Measurements from ENCODE around the gene LGALSL.
A peak's percentile ranks its signal among the peaks of the same experiment; 100 is the strongest.

LGALSL gene

DNA sequence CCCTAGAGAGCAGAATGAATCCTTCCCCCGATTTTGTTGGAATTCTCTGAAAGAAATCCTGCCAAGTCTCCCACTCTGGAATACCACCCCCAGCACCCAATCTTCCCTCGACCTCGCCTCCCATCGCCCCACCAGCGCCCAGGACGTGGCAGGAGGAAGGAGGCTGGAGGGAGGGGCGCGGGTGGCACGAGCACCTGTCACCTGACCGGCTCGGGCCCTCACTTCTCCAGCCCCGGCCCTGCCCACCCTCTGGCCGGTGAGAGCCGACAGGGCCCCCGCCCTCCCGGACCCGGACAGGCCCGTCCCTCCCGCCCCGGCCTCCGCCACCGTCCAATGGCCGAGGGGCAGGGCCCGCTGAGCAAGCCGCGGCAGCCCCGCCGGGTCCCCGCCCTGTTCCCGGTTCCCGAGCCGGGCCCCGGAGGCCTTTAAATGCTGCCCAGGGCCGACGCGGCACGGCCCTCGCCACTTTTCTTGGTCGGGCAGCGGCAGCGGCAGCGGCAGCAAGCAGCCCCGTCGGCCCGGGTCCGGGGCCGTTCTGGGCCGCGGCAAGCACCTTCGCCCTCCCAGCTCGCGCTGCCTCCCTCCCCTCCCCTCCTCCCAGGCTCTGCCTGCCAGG is at the start of gene LGALSL:
Gene LGALSL, plus strand, starts transcription at position 393 of the 616 bp plus-strand sequence. CDS start 384 bp downstream, outside the sequence.
- DNase-seq (ENCODE audit: low spot score) = peak; percentile 96

DNA sequence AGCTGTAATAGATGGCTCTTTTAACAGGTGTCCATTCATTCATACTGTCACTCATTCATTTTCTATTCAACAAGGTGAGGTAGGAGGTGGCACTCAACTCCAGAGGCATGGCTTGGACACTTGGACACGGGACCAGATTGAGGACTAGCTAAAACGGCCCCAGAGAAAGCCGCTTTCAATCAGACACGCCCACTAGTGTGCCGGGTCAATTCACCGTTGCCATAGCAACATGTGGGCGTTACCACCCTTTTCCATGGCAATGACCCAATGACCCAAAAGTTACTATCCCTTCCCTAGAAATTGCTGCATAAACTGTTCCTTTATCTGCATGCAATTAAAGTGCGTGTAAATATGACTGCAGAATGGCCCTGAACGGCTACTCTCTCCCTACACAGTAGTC is 49.2 kb upstream of the LGALSL start:
- peak; percentile 61 for DNase-seq (ENCODE audit: low spot score)

DNA sequence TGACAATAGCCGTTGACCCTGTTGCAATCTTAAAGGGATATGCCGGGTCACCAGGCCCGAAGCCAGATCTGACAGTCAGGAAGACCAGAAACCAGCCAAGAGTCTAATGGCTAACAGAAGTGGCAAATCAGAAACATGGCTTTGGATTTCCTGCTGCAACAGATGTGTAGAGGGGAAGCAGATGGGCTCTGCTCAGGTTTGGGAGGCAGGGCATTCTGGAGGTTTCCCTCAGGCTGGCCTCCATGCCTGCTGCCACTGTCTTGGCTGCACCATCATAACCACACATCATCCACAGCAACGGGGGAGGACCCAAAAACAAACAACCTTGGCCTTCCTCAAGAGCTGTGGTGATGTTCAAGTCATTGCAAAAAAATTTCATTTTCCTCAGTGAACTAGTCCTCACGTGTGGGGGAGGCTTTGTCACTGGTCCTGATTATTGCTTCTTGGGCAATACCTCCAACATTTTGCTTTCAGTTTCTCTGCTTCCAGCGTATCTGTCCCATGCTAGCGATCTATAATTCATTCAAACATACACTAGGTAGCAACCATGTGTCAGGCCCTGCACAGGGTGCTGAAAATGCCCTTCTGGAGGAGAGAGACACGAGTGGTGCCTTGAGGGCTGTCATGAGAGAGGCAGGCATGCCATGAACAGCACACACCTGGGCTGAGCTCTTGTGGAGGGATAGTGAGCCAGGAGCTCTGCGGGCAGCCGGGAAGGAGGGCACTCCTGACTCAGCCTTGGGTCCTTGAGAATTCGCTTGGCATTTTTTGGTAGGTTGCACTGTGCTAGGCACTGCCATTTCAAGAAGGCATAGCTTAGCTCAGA is 48.2 kb upstream of the LGALSL start:
- DNase-seq (ENCODE audit: low spot score) = no peak

DNA sequence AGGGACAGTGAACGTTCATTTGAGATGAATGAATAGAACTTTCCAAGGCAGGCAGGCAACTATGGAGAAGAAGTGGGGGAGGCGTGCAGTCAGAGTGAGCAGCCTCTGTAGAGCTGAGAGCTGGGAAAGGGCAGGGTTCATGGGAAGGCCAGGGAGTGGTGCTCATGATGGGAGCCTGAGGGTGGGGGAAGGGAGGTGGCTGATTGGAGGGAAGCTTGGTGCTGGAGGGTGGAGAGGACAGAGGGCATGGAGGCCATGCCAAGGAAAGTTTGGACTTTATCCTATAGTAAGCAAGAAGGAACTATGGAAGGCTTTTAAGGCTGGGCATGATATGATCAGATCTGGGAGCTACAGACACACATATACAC is 47.6 kb upstream of the LGALSL start:
- DNase-seq (ENCODE audit: low spot score) = no peak

DNA sequence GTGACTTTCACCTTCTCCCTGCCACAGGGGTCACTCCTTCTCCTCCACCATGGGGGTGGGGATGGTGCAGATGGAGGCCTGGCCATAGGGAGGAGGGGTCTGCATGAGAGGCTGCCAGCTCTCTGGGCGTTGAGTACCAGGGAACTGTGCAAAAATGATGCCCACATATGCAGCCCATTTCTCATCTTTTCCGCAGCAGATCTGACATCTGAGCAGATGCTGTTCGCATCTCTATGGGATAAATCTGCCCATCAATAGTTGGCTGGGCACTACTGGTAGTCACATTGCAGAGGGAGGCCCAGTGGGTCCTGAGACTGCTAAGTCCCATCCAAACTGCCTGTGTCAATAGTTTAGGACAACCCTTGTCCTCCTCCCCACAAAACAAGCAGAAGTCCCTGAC is 45.9 kb upstream of the LGALSL start:
- DNase-seq (ENCODE audit: low spot score) = no peak

DNA sequence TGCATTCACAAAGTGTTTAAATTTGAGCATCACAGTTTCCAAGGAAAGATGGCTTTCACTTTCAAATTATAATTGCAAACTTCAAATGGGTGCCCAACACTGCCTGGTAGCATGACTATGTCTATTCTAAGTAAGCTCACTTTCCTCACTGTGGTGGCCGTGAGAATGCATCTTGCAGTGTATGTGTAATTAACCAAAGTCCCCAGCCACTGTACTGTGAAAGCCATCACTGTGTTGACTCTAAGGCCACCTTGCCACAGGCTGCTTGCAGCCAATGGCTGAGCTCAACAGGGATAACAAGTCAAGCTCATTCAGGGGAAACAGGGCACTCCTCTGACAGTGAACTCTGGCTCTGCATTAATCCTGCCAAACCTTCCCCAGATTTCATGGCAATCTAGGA is 43.3 kb upstream of the LGALSL start:
- no peak for DNase-seq (ENCODE audit: low spot score)

DNA sequence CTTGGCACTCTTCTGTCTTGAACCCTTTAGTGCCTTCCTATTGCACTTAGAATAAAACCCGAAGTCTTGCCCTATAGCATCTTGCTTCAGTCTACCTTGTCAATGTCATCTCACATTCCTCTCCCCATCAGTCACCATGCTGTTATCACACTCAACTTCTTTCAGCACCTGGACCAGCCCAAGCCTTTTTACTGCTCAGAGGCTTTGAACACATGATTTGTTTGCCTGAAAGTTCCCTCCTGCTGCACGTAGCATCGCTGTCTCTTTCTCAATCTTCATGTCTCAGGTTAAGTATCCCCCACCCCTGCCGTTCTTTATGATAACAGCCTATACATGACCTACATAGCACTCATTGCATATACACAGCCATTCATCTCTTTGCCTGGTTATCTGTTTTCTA is 41.3 kb upstream of the LGALSL start:
- no peak for DNase-seq (ENCODE audit: low spot score)

DNA sequence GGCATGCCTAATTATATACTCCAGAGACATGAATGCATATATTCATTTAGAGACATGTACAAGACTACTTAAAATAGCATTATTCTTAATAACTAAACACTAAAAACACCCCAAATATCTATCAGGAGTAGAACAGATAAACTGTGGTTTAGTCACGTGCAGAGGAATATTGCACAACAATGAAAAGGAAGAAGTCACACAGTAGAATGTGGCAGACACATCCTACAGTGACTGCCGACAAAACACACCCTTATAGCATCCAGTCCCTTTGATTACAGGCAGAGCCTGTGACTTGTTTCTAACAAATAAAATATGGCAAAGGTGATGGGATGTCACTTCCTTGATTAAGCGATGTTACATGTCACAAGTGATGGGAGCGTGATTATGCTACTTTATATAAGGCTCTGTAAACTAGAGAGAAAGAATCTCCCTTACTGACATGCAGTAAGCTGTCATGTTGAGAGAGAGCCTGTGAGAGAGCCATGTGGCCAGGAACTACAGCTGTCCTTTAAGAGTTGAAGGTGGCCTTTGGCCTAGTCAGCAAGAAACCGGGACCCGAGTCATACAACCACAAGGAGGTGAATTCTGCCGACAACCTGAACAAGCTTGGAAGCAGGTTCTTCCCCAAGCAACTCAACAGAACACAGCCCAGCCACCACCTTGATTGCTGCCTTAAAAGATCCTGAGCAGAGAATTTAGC is 39.1 kb upstream of the LGALSL start:
- DNase-seq (ENCODE audit: low spot score) = no peak

DNA sequence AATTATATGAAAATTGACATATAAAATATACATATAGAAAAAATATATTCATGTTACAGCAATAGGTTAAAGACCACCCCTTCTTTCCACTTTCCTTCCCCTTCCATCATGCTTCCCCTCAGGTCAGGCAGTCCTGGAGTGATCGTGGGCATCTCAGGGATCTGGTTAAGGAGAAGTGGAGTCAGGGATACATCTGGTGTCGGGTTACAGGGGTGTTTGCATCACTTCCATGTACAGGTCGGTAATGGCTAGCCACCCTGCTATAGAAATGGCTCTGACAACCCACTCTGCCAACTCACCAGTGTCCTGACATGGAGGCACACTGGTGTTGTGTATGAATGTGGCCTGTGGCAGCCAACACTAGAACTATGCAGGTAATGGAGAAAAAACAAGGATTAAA is 36.3 kb upstream of the LGALSL start:
- no peak for DNase-seq (ENCODE audit: low spot score)

DNA sequence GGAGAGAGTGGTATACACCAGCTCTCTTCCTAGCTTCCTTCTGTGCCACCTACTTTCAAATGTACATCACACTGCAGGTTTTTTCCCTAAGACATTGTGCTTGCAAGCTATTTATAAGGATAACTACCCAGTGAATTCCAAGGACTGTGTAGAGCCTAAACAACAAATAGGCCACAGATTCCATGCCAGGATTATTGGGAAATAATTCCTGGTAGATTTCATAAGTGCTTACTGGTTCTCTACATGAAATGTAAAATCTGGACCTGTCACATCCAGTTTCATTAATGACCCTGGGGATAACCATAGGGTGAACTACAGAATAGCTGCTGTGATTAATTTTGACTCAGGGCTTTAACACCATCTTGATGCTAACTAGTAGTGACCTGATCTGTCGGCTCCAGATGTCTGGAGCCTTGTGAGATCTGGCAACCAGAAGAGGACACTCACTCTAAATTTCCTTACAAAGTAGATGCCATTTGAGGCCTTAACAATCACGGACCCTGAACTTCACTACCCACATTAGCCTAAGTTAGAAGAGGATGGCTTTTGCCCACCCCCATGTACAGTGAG is 34.3 kb upstream of the LGALSL start:
- no peak for DNase-seq (ENCODE audit: low spot score)

DNA sequence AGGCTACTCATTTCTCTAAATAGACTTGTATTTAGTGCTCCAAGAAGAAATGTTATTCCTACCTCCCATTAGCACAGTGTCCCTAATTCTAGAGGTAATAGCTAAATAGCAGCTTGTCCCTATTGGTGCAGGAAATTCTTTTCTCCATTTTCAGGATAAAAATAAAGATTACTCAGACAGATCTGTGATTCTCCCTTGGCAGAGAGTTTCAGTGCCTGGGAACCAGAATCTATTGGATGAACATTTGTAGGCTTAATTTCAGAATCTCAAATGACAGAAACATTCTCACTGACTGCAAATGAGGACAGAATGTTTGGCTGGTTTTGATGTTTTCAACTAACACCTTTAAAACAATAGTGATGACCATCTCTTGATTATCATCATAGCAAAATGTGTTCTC is 33.3 kb upstream of the LGALSL start:
- no peak for DNase-seq (ENCODE audit: low spot score)

DNA sequence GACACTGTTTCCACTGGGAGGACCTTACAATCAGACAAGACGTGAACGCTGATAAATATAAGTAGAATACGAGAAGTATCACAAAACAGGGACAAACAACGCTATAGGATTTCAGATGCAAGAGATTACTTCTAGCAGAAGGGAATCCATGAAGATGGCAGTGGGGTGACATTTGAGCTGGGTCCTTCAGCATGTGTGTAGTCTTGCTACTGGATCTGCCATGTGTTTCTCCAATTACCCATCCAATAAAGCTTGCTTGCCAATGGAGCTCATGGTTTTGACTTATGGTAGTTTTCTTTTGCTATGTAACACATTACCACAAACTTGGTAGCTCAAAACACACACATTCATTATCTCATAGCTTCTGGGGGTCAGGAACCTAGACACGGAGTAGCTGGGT is 32.8 kb upstream of the LGALSL start:
- DNase-seq (ENCODE audit: low spot score) = no peak

DNA sequence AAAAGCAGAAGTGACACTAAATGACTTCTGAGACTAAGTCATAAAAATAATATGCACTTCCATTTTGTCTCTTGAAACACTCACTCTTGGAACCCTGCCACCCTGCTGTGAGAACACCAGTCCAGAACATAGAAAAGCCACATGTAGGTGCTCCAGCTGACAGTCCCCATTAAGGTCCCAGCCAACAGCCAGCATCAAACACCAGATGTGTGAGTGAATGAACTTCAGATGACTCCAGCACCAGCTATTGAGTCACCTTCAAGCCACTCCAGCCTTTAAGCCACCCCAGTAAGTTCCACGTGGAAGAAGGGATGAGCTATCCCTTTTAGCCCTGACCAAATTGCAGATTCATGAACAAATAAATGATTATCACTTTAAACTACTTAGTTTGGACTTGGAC is 31.5 kb upstream of the LGALSL start:
- DNase-seq (ENCODE audit: low spot score) = no peak

DNA sequence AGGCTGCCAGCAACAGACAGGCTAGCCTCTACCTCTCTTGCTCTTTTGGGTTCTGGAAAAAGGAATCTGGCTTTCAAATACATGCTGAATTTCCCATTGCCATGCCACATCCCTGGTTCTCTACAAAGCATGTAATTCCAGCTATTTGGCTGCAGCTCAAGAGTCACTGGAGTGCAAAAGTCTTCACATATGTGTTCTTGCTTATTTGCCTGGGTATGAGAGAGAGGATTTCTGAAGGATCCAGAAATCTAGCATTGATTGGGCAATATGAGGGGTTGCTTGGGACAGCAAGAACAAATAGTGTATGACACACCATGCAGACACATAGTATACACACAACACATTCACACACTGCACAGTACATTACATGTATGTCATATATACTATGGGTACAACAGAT is 30.7 kb upstream of the LGALSL start:
- DNase-seq (ENCODE audit: low spot score) = no peak

DNA sequence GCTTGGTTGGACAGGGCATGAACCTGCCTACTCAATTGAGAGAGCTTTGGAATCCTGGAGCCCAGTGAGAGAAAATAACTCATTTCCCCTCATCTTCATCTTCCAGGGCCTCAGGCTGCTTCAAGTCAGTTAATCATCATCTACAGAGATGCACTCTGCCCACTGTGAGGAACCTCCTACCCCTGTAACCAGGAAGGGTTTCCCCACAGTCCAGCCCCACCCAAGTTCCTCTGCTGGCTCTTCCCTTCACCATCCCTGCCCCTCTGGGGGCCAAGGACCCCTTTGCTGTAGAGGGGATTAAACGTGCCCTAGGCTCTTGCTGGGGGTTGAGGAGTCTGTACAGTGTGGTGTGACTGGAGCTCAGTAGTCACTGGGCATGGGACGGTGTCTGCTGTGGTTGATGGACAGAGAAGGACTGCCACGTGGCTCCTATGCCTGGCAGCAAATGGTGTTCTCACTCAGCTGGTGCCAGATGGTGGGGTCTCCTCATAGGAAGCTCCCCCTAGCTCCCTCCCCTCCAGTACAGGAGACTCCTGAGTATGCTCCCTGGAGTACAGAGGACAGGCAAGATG is 29.5 kb upstream of the LGALSL start:
- DNase-seq (ENCODE audit: low spot score) = no peak

DNA sequence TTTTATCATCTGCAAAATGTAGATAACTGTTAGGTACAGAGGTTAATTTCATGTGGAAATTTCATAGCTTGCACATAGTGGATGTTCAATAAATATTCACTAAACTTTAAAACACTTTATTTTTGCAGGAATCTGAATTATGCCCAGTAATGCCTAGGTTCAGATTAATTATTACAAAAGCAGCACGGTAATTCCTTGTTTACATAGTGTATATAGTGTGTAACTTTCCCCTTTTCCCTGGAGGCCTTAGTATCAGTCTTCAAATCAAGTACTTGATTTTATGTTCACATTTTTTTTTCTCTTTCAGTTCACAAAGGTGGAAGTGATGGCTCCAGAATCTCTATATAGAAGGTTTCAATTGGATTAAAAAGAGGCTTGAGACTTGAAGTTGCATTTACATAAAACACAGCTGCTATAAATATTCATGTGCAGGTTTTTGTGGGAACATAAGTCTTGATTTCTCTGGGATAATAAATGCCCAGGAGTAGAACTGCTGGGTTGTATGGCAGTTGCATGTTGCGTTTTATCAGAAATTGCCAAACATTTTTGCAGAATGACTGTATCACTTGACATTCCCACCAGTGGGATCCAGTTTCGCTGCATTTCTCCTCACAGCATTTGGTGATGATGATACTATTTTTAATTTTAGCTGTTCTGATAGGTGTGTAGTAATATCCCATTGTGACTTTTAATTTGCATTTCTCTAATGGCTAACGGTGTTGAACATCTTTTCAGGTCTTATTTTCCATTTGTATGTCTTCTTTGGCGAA is 27.6 kb upstream of the LGALSL start:
- no peak for DNase-seq (ENCODE audit: low spot score)

DNA sequence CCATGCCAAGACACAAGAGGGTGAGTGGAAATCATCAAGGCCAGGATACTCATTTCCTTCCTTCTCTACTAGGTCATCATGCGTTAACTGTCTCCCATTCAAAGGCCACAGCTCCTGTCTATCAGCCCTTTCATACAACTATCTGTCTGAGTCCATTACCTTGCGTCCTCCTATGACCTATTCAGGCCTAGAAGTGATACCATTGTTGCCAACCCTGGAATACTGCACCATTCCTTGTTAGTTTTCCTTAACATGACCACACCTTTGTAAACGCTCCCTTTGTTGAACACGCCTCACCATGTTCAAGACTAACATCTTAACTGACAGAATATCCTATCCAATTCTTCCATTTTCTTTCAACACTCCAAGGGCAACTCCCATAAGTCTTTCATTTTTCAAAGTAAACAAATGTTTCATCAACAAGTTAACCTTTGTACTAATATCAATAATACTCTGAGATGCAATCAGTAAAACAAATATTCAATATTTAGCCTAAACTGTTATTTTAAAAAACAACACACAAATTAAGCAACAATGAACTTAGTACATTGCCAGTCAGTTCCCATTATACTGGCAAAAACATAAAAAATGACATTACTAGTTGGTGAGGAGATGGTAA is 19.8 kb upstream of the LGALSL start:
- no peak for DNase-seq (ENCODE audit: low spot score)

DNA sequence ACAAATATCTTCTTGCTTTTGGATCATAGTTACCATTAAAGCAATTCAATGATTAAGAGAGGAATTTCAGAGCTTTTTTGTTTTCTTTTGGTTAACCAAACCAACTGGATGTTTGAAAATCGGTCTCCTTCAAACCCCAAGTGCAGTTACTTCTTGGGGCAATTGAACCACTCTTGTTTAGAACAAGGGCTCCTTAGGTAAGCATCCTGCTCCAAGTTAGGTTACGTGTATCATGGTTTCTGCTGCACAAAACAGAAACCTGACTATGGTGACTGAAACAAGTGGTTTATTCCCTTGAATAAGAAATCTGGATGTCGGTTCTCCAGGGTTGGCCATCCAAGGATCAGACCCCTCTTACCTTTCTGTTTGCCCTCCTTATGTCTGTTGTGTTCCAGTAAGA is 16.1 kb upstream of the LGALSL start:
- DNase-seq (ENCODE audit: low spot score) = no peak

DNA sequence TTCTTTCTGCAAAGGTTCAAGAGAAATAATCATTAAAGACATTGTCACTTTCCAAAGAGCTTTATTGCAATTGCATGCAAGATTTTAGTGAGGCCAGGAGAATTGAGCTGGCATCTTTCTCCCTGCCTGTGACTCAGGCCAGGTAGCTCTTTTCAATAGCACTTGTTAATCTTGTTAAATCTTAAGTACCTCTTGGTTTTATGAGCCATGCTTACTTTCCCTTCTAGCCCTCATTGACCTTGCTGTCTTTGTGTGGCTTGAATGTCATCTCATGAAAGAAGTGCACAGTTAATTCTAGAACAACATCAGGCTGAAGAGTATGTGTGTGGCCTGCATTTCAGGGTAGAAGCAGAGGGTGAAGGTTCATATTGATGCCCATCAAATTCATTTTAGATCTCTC is 14.8 kb upstream of the LGALSL start:
- DNase-seq (ENCODE audit: low spot score) = no peak

DNA sequence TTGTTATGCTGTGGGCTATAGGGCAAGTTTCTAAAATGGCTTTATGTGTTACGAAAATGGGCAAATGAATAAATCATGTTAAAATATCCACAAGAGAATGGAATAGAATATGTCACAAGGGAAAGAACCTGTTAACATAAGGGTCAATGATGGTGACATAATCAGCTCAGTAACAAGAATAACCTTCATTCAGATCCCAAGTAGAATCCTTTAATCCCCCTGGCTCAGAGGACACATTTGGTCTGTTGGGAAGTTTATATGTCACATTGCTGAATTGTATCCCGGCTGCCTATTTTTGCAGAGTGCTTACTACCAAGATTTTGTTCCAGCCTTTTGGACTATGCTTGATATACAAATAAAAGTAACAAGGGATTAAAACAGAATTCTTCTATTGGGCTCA is 13.1 kb upstream of the LGALSL start:
- DNase-seq (ENCODE audit: low spot score) = no peak

DNA sequence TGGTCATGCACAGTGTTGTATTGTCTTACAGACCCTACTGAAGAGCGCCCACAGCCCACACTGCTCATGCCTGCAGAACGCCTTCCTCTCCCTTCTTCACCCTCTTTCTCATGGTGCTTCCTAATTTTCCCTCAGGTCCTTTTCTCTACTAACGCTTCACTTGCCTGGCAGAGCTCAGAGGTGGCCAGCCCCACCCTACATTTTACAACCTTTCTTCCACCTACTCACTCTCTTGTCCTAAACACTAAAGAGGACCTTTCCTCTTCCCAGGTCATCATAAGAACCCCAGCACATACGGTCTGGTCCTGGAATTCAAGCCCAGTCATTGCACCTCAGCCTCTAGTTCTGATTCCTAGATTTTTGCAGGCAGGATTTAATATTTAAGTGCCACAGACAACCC is 11.7 kb upstream of the LGALSL start:
- DNase-seq (ENCODE audit: low spot score) = no peak

All from iPS-NIHi11 (cell line).